Stomach (tissue), 4 donors: ENCODE data around the gene VAV3.

Experiments
- EP300 ChIP-seq: sonication (generic); formaldehyde crosslinking; IDR thresholded peaks from one replicate; pipeline ENCODE4 v1.6.1; 2017; ENCODE audit warnings: antibody characterized with exemption
- POLR2A ChIP-seq, 4 donors: fragments of 450-650 bp; IDR thresholded peaks; one replicate each; pipeline ENCODE4 v1.6.1; 2016; ENCODE audit warnings: antibody characterized with exemption in 4 of 4, control low read depth in 2 of 4, mild to moderate bottlenecking in 1 of 4, moderate library complexity in 1 of 4
- TF ChIP-seq, protein P1 (sequence below), 7 experiments: fragments of 450-650 bp in 4 of 7; fragments of 200-600 bp in 3 of 7; sonication (generic) in 3 of 7; IDR thresholded peaks; one replicate each; pipeline ENCODE4 v1.5.1; 2016 to 2019; ENCODE audit warnings: antibody characterized with exemption in 7 of 7, control low read depth in 2 of 7, mild to moderate bottlenecking in 1 of 7

DNA sequence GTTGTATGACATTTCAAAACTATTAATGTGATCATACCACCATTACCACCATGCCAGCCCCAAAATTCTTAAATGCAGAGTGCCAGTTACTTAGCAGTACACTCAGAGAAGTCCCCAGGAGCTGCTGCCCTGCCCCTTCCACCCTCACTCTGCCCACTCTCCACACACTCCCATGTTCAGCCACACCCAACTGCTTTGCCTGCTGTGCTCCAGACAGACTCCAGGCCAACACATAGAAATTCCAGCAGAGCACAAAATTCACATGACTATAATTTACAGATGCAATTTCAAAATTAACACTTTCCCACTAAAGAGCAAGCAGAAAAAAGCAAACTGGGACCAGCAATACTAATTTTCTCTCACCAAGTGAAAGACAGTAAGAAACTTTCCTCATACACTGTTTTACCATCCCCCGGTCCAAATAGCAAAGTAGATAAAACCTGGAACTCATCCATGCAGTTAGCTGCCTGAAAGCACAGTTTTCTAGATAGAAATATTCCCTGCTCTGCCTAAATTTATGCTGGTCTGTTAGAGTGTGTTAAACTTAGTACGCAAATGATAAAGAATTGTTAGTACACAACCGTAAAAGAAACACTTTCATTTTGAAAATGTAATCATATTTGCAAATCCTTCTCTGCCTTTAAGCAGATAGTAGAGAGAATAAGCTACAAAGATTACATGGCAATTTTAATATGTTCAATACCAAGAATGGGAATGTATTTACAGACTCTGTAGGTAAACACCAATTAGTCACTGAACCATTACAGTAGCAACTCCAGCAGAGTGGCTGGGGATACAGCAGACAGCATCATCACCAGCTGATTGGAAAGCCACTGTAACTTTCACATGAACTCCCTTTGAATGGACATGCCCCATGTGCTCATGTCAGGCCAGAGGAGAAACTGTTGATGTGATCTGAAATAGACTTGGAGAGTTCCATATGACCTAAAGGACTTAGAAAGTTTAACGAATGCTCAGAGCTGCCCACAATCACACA is 176.5 kb downstream of the VAV3 start:
- TF ChIP-seq POLR2A (IDR thresholded peaks at IDR 0.05) (no peak), EP300 (no peak)
- TF ChIP-seq, protein P1, sequence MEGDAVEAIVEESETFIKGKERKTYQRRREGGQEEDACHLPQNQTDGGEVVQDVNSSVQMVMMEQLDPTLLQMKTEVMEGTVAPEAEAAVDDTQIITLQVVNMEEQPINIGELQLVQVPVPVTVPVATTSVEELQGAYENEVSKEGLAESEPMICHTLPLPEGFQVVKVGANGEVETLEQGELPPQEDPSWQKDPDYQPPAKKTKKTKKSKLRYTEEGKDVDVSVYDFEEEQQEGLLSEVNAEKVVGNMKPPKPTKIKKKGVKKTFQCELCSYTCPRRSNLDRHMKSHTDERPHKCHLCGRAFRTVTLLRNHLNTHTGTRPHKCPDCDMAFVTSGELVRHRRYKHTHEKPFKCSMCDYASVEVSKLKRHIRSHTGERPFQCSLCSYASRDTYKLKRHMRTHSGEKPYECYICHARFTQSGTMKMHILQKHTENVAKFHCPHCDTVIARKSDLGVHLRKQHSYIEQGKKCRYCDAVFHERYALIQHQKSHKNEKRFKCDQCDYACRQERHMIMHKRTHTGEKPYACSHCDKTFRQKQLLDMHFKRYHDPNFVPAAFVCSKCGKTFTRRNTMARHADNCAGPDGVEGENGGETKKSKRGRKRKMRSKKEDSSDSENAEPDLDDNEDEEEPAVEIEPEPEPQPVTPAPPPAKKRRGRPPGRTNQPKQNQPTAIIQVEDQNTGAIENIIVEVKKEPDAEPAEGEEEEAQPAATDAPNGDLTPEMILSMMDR (IDR thresholded peaks at IDR 0.05) = no peak
